GM18861 (cell line): Measurements from ENCODE around the gene HECTD4.

ENCODE experiments used
- ATAC-seq: cut with Tn5 transposase; IDR thresholded peaks from one replicate; pipeline ENCODE4 v1.9.1; 2021; ENCODE audit not compliant: unreplicated experiment

HECTD4 gene

GRCh38 chr12:112183141-112184021 is 198.8 kb downstream of the HECTD4 start:
- no peak for ATAC-seq

GRCh38 chr12:112182499-112182898 is 199.7 kb downstream of the HECTD4 start:
- no peak for ATAC-seq

- ATAC-seq, result no peak
These were observed 201.8 kb downstream of the HECTD4 start for GRCh38 chr12:112180422-112180821.

- ATAC-seq, result no peak
These were observed 202.3 kb downstream of the HECTD4 start for GRCh38 chr12:112179916-112180315.

GRCh38 chr12:112179341-112179740 is 202.9 kb downstream of the HECTD4 start:
- no peak for ATAC-seq

- no peak for ATAC-seq
These were observed 203.4 kb downstream of the HECTD4 start for GRCh38 chr12:112178796-112179195.

GRCh38 chr12:112176321-112177010 is 205.8 kb downstream of the HECTD4 start:
- ATAC-seq, result no peak

- ATAC-seq, result no peak
These were observed 206.7 kb downstream of the HECTD4 start for GRCh38 chr12:112175361-112176155.

GRCh38 chr12:112172556-112173324 is 209.5 kb downstream of the HECTD4 start:
- no peak for ATAC-seq

GRCh38 chr12:112170971-112171596 is 211.1 kb downstream of the HECTD4 start:
- ATAC-seq, result no peak

GRCh38 chr12:112170376-112170775 is 211.9 kb downstream of the HECTD4 start:
- ATAC-seq, result no peak

GRCh38 chr12:112169966-112170365 is 212.3 kb downstream of the HECTD4 start:
- ATAC-seq, result no peak

- ATAC-seq, result no peak
These were observed 212.9 kb downstream of the HECTD4 start for GRCh38 chr12:112169161-112169872.

GRCh38 chr12:112168561-112168971 is 213.7 kb downstream of the HECTD4 start:
- ATAC-seq, result no peak

- no peak for ATAC-seq
These were observed 214.3 kb downstream of the HECTD4 start for GRCh38 chr12:112167718-112168525.

- no peak for ATAC-seq
These were observed 215.2 kb downstream of the HECTD4 start for GRCh38 chr12:112167031-112167461.

- ATAC-seq, result no peak
These were observed 215.9 kb downstream of the HECTD4 start for GRCh38 chr12:112166051-112167015.

- no peak for ATAC-seq
These were observed 216.6 kb downstream of the HECTD4 start for GRCh38 chr12:112165624-112166023.
